GM12864 (cell line): ENCODE data around the gene ASCC1.

ENCODE experiments used
- DNase-seq: peaks from one replicate; pipeline ENCODE4 v3.0.0-alpha.2; 2011; ENCODE audit warnings: low read depth
- H3K4me3 ChIP-seq: 2 replicates; pipeline ENCODE4 v1.5.1; 2011; ENCODE audit warnings: mild to moderate bottlenecking, low read depth, low read length, control low read depth
- TF ChIP-seq, protein P1 (sequence below): IDR thresholded peaks from 2 replicates; pipeline ENCODE4 v1.5.1; 2011; ENCODE audit warnings: low read depth, mild to moderate bottlenecking, moderate library complexity, low read length, control low read depth, inconsistent platforms; ENCODE audit errors: missing control alignments

The ASCC1 gene

DNA sequence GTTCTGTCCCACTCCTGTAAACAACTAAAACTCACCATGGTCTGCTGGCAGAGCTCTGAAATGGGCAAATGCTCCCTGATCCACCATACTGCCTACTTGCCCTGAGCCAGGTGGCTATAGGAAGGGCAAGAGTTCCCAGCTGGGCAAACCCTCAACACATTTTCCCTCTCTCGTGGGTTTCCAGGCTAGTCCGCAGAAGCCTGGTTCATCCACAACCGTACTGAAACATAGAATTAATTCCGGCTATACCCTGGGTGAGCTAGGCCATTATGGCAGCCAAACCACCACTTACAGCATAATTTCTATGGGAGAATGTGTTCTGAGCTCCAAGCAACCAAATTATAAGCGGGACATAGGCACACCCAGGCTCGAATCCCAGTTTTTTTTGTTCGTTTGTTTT is 37.5 kb upstream of the ASCC1 start:
- TF ChIP-seq, protein P1, sequence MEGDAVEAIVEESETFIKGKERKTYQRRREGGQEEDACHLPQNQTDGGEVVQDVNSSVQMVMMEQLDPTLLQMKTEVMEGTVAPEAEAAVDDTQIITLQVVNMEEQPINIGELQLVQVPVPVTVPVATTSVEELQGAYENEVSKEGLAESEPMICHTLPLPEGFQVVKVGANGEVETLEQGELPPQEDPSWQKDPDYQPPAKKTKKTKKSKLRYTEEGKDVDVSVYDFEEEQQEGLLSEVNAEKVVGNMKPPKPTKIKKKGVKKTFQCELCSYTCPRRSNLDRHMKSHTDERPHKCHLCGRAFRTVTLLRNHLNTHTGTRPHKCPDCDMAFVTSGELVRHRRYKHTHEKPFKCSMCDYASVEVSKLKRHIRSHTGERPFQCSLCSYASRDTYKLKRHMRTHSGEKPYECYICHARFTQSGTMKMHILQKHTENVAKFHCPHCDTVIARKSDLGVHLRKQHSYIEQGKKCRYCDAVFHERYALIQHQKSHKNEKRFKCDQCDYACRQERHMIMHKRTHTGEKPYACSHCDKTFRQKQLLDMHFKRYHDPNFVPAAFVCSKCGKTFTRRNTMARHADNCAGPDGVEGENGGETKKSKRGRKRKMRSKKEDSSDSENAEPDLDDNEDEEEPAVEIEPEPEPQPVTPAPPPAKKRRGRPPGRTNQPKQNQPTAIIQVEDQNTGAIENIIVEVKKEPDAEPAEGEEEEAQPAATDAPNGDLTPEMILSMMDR, result no peak
- no peak overlapping the region for H3K4me3 ChIP-seq
- DNase-seq, result no peak

DNA sequence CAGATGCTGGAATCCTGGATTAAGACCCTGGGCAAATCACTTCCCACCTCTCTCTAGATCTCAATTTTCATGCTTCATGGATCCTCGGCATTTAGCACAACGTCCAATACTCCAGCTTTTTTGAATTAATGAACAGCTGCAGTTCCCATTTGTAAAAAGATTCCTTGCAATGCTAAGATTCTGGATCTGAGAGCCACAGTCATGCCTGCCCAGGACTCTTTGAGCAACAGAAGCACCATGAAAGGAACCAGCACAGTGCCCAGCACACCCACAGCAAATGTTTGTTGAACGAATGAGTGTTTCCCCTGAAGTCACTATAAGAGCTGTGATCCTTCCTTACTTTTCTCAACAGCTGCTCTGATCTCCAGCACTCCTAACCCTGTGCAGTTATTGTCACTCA is 36.9 kb upstream of the ASCC1 start:
- TF ChIP-seq, protein P1, result no peak

DNA sequence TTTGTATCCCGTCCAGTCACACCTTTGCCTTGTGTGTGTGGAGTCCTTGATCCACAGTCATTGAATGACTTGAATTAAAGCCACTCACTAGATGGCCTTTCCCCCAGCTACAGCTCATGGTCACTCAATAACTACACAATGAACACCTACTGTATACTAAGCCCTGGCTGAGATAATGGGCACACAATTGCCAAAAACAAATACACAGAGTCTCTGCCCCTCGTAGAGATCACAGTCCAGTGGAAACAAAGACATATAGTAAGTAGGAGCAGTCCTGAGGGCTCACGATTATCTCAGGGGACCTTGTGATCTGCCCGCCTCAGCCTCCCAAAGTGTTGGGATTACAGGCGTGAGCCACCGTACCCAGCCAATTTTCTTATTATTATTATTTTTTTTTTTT is 35.6 kb upstream of the ASCC1 start:
- no peak overlapping the region for H3K4me3 ChIP-seq
- TF ChIP-seq, protein P1, result no peak
- no peak for DNase-seq

More for the DNA sequence above, 36.9 kb upstream of the ASCC1 start:
- DNase-seq, result no peak
- H3K4me3 ChIP-seq, result no peak overlapping the region

DNA sequence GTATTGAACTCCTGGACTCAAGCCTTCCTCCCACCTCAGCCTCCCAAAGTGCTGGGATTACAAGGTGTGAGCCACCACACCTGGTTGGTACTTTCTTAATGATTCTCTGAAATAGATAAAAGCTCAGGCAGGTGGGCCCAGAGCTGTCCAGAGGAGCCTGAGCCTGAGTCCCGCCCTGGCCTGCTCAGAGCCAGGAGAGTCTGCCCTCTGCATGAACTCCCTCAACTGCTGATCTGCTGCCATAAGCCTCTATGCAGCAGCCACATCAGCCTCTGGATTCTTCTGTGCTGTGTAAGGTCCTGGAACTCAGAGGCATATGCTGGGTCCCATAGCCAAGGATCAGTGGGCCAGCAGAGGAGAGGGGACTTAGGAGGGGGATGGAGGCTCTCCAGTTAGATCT is 34.6 kb upstream of the ASCC1 start:
- DNase-seq, result no peak

DNA sequence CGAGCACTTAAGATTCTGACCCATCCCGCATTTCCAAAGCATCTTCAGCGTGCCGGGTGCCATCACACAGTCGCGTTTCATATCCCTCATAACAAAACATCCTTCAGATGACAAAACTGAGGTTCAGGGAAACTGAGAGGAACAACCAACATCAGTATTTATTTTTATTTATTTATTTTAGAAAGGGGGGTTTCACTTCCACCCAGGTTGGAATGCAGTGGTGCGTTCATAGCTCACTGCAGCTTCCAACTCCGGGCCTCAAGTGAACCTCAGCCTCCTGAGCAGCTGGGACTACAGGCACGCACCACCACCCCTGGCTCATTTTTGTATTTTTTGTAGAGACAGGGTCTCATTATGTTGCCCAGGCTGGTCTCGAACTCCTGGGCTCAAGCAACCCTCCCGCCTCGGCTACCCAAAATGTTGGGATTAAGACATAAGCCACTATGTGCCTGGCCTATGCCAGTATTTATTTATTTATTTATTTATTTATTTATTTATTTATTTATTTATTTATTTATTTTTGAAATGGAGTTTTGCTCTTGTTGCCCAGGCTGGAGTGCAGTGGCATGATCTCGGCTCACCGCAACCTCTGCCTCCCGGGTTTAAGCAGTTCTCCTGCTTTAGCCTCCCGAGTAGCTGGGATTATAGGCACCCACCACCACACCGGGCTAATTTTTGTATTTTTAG is 33.2 kb upstream of the ASCC1 start:
- DNase-seq, result peak; percentile 53
- H3K4me3 ChIP-seq, result peak overlapping the region; percentile 27

More for the DNA sequence above, 34.6 kb upstream of the ASCC1 start:
- no peak overlapping the region for H3K4me3 ChIP-seq
- TF ChIP-seq, protein P1, result no peak

DNA sequence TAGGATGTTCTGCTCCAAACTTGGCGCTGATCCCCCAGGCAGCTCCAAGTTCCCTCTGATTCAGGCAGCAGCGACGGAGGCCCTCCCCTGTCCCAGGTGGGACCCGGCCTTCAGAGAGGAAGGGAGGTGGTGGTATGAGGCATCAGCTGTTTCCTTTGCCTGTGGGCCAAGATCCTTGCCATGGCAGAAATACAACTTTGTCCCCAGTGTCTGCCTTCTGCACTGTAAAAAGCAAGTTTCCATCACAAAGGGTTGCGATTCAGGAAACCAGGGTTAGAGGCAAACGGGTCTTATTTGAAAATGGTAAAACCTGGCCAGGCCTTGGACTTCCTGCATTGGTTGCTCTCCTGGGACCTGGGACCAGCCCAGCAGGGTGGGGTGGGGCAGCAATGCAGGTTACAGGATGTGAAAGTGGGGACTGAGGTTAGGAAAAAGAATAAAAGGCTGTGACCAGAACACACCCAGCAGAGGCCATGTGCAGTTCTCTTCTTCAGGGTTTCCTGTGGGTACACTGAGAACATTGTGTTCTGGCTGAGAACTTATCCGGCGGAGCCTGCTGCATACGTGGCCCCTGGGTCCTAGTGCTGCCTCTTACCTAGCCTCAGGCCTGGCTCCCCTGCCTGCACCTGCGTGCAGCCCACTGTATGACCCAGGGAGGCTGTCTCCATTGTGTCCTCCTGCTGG is 32.5 kb upstream of the ASCC1 start:
- TF ChIP-seq, protein P1, result no peak
- H3K4me3 ChIP-seq, result peak overlapping the region; percentile 27
- peak; percentile 97 for DNase-seq

DNA sequence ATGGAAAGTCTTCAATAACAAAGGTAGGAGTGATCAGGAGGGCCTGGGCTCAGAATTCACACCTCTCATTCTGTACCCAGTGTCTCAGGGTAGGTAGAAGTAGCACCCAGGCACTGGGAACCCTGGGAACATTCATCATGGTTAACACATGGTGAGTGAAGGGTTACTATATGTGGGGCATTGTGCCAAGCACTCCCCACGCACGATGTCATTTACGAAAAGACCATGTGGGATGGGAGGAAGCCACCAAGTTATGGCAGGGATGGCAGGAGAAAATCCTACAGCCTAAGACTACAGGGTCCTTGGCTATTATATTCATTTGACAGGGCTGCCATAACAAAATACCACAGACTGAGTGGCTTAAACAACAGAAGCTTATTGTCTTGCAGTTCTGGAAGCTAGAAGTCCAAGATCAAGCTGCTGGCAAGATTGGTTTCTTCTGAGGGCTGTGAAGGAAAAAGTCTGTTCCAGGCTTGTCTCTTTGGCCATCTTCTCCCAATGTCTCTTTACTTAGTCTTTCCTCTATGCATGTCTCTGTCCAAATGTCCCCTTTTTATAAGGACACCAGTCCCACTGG is 30.0 kb upstream of the ASCC1 start:
- TF ChIP-seq, protein P1, result no peak
- no peak for DNase-seq
- H3K4me3 ChIP-seq, result no peak overlapping the region
